Measurements from ENCODE around the gene APOA4. TPM values are rescaled to one million over a fixed set of nuclear protein-coding genes. Genes with fewer than 3 reads are reported as not detected.

Gene APOA4
- not detected in 2 replicates for total RNA-seq

GRCh38 chr11:116823031-116823843, at the start of gene APOA4:
Gene APOA4 (minus strand): TSS chr11:116823304. CDS start chr11:116823191, 113 bp downstream.

GRCh38 chr11:116837231-116838091, 14.4 kb upstream of the APOA4 start, which contains the start of gene APOA1:
Gene APOA1 (minus strand): TSS chr11:116837622. CDS start chr11:116837387, 235 bp downstream.

DNA sequence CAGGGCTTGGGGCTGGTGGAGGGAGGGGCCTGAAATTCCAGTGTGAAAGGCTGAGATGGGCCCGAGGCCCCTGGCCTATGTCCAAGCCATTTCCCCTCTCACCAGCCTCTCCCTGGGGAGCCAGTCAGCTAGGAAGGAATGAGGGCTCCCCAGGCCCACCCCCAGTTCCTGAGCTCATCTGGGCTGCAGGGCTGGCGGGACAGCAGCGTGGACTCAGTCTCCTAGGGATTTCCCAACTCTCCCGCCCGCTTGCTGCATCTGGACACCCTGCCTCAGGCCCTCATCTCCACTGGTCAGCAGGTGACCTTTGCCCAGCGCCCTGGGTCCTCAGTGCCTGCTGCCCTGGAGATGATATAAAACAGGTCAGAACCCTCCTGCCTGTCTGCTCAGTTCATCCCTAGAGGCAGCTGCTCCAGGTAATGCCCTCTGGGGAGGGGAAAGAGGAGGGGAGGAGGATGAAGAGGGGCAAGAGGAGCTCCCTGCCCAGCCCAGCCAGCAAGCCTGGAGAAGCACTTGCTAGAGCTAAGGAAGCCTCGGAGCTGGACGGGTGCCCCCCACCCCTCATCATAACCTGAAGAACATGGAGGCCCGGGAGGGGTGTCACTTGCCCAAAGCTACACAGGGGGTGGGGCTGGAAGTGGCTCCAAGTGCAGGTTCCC, 6.5 kb upstream of the APOA4 start, which contains the start of gene APOC3:
TSS of gene APOC3 (plus strand) at position 383 of the 659 bp plus-strand sequence. CDS start 676 bp downstream, outside the sequence.

DNA sequence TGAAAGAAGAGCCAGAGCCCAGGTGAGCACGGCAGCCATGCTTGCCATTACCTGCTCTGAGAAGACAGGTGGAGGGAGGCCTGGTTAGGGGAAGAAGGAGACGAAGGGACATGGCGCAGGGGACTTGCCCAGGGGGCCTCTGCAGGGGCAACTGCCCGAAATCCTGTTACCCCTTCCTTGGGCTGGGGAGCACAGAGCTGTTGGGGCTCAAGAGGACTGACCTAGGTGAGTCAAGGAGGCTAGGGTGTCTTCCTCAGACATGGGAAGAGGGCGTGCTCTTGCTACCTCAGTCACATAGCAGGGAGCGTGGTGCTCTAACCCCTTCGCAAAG, 31.3 kb downstream of the APOA4 start, which contains the start of gene APOA5:
TSS of gene APOA5 (minus strand) at position 67 of the 331 bp plus-strand sequence. CDS start at position 48, 19 bp downstream.

GRCh38 chr11:116787786-116788486, 35.2 kb downstream of the APOA4 start, which contains the start of gene ZPR1:
Gene ZPR1 (minus strand): TSS chr11:116788023. CDS start chr11:116787990, 33 bp downstream.

GRCh38 chr11:116772443-116773202, 50.5 kb downstream of the APOA4 start, which contains the start of gene BUD13:
Gene BUD13 (minus strand): TSS chr11:116772987. CDS start chr11:116772964, 23 bp downstream.

Other genes with a start within 250 kb of the APOA4 start
- 13.9 and 15.3 TPM in 2 replicates for gene BUD13, start 50.3 kb downstream of the APOA4 start, total RNA-seq
- 15.2 and 42.2 TPM in 2 replicates for gene ZPR1, start 35.3 kb downstream of the APOA4 start, total RNA-seq
- not detected in 2 replicates for gene APOA5, start 31.4 kb downstream of the APOA4 start, total RNA-seq
- gene APOC3, start 6.6 kb upstream of the APOA4 start, total RNA-seq = not detected in 2 replicates
- gene APOA1, start 14.3 kb upstream of the APOA4 start, total RNA-seq = not detected in 2 replicates

Measured in bladder microvascular endothelial cell (primary cell).